ENCODE results near the gene DTWD2.

Gene DTWD2, protein sequence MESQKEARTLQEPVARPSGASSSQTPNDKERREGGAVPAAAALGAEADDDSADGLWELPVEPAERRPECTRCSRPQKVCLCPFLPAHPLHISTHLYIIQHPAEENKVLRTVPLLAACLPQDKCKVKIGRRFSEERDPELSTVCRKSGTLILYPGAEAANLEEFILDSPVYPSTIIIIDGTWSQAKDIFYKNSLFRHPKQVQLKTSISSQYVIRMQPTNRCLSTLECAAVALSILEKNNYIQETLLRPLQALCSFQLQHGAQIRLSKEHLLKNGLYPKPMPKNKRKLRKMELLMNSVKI

DNA sequence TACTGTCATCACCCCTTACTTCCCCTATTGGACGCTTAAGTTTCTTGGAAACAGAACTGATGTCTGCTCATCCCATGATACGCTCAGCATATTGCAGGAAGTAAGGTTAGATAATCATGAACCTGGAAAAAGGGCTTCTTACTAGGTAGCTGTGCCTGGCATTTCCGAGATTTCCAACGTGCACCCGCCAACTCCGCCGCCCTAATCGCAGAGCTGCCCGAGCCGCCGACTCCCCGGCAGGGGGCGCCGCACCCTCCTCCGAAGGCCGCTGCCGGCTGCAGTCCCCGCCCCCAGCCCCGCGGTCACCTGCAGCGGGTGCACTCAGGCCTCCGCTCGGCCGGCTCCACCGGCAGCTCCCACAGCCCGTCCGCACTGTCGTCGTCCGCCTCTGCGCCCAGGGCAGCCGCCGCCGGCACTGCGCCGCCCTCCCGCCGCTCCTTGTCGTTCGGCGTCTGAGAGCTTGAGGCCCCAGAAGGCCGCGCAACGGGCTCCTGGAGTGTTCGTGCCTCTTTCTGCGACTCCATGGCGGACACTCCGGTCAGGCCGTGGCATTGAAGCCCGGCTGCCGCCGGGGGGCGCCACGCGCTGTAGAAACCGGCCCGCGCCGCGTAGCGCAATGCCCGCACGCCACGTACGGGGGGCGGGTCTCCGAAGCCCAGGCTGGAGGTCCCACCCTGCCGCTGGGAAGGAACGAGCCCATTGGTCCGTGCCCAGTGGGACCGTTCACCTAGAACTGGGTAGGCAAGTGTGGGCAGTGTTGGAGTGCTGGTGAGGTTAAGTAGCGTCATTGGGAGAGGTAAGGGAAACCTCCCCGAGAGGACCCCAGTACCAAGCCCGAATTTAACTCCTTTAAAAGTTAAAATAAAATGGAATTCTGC lies at the start of gene DTWD2:
Gene DTWD2 (minus strand): TSS at position 560 of the 878 bp plus-strand sequence. CDS start 36 bp downstream, at position 524.
- in situ Hi-C loops (cut with MboI; ENCODE audit: low sequenced_read_pairs), result no loop called here

DNA sequence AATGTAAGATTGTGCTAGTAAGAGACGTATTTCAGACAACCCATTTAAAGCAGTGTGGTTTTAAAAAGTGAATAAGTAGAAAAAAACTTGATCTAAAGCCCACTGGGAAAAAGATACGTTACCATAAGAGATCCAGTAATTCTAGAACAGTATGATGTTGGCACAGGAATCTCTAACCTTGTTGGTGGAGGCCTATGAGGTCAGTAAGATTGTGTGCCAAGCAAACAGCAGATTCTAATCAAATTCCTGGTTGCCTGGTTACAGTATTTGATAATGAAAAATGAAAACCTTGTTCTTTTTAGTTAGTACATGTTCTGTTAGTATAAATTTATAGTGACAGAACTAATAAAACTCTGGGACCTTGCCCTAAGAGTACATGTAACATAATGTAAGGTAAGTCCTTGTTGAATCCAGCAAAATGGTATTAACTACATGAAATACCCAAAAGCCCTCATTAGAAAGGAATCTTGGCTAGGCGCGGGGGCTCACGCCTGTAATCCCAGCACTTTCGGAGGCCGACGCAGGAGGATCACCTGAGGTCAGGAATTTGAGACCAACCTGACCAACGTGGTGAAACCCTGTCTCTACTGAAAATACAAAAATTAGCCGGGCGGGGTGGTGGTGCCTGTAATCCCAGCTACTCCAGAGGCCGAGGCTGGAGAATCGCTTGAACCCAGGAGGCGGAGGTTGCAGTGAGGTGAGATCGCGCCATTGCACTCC lies 49.3 kb upstream of the DTWD2 start:
- in situ Hi-C loops (cut with MboI; ENCODE audit: low sequenced_read_pairs), result no loop called here

DNA sequence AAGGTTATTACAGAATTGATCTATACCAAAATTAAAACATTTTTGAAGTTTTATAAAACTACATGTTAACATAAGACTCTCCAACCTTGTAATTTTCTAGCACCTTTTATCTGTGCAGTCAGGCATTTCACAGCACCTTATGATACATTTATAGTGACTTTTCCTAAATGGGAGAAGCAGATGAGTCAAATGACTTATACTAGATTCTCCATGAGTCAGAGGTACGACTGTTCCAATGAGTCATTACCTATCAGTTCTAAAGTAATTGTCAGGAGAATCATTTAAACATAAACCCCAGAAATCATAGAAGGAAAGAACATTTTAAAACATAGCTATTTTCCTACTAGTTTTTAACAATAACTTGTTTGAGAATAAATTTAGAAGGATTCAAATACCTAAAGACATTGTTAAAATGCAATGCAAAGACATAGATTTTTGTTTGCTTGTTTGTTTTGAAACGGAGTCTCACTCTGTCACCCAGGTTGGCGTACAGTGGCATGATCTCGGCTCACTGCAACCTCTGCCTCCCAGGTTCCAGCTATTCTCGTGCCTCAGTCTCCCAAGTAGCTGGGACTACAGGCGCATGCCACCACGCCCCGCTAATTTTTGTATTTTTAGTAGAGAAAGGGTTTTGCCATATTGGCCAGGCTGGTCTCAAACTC lies 47.9 kb upstream of the DTWD2 start:
- in situ Hi-C loops (cut with MboI; ENCODE audit: low sequenced_read_pairs), result no loop called here

DNA sequence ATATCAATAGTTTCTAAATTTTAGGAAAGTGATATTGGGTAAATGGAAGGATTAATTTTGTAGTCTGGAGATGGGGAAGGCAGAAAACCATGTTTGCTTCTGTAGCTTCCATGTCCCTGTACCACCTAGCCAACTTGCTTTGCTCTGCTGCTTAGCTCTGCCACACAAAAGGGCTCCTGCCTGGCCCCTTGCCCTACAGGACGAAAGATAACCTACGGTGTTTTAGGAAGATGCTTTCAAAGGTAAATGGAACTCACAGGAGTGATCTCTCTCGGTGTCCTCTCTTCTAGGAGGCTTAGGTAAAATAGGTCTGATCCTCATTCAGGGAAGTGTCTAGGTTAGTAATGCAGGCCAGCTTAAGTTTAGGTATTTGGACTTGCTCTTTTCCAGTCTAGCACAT lies 44.8 kb upstream of the DTWD2 start:
- in situ Hi-C loops (cut with MboI; ENCODE audit: low sequenced_read_pairs), result no loop called here

DNA sequence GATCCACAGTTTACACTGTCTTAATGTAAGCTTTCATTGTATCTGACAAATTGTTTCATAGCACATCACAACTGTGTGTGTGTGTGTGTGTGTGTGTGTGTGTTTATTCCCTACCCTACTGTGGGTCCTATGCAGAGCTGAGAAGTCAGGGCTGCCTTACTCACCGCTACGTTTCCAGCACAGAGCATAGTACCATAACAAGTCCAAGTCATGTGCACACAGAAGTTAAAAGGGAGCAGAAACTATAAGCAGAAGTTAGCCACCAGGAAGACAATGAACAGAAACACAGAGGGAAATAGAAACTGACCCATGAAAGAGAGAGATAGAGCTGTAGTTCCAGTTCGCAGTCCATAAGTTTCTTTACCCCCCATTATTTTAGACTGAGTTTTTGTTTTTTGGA lies 44.3 kb upstream of the DTWD2 start:
- in situ Hi-C loops (cut with MboI; ENCODE audit: low sequenced_read_pairs), result no loop called here

DNA sequence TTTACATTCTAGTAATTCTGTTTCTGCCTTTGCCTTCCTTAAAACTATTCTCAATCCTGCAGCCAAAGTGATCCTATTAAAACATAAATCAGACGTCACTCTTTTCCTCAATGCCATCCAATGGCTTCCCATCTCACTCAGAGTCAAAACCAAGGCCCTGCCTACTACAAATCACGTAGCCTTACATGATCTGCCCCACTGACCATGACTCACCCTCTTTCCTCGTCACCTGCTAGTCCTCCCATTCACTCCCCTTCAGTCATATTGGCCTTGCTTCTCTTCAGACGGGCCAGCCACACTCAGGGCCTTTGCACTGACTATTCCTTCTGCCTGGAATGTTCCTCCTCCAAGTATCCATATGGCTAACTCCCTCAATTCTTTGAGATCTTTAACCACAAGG lies 43.6 kb upstream of the DTWD2 start:
- in situ Hi-C loops (cut with MboI; ENCODE audit: low sequenced_read_pairs), result no loop called here

DNA sequence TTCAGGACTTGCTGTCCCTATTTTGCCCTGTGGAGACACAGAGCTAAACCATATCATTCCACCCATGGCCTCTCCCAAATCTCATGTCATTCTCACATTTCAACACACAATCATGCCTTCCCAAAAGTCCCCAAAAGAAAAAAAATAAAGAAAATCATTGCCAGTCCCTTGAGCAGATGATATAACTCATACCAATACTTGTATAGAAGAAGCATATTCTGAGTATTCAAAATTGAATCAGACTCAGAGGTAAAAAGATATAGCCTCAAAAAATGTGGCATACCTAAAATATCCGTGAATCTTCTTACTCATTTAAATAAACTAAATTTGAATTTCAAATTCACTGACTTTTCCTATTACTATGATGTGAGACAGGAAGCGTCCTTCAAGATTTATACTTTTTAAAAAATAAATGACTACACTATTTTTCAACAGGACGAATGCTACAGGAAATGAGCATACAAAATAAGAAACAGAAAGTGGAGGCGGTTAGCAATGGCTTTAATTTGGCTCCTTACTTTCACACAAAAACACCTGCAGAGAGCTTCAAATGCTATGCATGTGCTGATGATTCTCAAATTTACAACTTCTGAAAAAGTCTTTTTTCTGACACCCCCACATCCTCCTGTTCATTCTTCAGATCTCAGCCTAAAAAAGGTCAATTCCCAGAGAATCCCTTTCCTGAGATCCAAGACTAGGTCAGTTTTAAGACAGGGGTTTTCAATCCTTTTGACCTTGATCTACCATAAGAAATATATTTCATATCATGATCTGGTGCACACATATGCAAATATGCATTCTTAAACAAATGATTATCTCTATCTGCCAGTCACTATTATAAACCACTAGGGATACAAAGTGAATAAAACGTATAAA lies 42.9 kb upstream of the DTWD2 start:
- in situ Hi-C loops (cut with MboI; ENCODE audit: low sequenced_read_pairs), result no loop called here

DNA sequence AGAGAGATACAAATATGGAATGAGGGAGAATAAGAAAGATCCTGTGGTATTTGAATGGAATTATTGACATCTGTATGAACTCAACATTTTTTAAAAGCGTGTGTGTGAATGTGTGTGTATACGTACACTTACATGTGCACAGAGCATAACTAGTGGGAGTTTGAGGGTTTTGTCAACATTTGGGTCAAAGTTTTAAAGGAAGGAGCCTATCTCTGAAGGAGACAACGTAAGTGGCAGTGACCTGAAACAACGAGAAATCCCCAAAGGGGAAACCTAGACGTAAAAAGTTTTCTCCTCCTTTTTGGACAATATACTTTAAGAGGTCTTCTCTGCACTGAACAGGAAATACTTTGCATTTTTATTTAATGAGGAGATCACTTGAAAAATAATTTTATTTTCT lies 40.2 kb upstream of the DTWD2 start:
- in situ Hi-C loops (cut with MboI; ENCODE audit: low sequenced_read_pairs), result no loop called here

DNA sequence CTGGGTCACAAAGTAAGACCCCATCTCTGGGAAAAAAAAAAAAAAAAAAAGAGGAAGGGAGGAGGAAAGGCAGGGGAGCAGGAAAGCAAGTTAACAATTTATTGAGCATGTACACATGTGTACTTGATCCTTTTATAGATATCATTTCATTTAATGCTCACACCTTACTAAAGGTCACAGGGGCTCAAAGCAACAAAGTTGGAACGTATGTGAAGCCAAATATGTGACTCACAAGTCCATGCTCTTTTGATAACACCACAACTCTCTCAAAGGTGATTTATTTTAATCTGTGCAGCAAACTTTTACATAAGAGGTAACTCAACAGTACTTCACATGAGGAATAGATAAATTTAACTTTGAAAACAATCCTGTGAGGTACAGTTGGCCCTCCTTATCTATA lies 34.4 kb upstream of the DTWD2 start:
- in situ Hi-C loops (cut with MboI; ENCODE audit: low sequenced_read_pairs), result loop anchor here (25.0 kb wide), 1 partner anchor 390 kb away; no protein-coding TSS in a partner anchor

DNA sequence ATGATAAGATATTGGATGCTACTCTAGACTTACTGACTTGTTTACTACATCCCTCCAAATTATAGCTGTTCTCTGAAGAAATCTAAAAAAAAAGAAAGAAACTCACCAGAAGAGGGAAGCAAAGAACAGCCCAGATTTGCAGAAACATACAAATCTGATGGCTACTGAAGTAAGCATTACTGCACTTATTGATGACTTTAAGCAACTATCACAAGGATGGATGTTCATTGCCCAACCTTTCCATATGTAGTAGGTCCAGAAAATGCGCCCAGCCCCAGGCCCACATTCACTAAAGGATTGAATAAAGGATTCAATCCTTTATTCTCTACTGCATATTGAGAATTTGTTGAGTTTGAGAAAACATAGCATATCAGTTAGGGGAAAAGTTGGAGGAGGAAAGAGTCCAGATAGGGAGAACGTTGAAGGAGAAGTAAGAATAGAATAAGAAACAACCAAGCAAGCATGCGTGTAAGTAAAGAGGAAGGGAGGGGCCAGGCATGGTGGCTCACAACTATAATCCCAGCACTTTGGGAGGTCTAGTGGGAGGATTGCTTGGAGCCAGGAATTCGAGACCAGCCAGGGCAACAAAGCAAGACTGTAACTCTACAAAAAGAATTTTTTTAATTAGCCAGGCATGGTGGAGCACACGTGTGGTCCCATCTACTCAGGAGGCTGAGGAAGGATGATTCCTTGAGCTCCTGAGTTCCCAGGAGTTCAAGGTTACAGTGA lies 33.8 kb upstream of the DTWD2 start:
- in situ Hi-C loops (cut with MboI; ENCODE audit: low sequenced_read_pairs), result loop anchor here (25.0 kb wide), 1 partner anchor 390 kb away; no protein-coding TSS in a partner anchor

DNA sequence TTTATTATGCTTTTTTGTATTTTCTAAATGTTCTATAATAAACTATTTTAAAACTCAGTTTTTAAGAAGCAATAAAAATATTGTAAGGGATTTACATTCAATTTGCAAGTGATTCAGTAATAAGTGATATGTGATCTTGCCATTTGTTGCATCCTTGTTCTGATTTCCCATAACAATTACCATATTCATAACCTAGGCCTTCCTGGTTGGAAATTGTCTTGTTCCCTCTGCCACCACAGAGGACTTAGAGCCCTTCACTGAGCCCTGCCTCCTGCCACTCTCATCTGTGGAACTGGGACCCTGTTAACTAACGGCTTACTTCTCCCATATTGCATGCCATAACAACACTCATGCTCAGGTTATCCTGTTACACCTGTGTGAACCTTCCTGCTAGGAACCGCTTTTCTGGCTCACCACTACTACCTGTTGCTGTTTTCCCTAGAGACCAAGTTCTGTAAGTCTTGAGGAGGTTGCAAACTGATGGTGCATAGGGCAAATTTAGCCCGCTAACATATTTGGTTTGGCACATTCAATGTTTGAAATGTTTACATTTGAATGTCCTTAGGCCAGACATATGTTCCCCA lies 32.9 kb upstream of the DTWD2 start:
- in situ Hi-C loops (cut with MboI; ENCODE audit: low sequenced_read_pairs), result loop anchor here (25.0 kb wide), 1 partner anchor 391 kb away; no protein-coding TSS in a partner anchor

DNA sequence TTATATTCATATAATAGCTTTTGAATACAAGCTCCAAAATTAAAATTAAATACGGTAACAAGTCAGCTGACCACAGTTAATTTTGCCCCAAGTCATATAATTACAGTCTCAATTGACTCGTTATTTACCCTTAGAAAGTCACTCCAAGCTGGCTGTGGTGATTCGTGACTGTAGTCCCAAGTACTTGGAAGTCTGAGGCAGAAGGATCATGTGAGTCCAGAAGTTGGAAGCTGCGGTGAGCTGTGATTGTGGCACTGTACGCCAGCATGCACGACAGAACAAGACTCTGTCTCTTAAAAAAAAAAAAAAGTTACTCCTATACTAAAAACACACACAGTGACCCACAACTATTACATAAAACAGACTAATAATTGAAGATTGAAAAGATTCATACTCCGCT lies 31.6 kb upstream of the DTWD2 start:
- in situ Hi-C loops (cut with MboI; ENCODE audit: low sequenced_read_pairs), result loop anchor here (25.0 kb wide), 1 partner anchor 392 kb away; no protein-coding TSS in a partner anchor

DNA sequence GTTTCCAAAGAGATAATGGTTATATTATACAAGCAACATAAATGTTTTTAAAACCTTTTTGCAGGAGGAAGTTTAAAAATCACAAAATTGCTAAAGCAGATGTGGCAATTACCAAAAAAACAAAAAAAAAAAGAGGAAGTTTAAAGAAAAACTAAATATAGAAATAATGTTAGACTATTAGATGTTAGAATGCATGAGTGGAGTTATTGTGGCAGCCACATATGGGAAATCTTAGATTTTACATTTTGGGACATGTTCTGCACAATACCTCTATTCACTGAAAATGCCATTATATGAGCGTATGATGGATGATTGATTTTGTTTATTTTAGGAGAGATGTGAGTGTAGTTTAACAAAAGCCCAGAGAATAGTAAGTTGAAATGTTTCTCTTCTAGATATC lies 31.2 kb upstream of the DTWD2 start:
- in situ Hi-C loops (cut with MboI; ENCODE audit: low sequenced_read_pairs), result loop anchor here (25.0 kb wide), 1 partner anchor 393 kb away; no protein-coding TSS in a partner anchor

DNA sequence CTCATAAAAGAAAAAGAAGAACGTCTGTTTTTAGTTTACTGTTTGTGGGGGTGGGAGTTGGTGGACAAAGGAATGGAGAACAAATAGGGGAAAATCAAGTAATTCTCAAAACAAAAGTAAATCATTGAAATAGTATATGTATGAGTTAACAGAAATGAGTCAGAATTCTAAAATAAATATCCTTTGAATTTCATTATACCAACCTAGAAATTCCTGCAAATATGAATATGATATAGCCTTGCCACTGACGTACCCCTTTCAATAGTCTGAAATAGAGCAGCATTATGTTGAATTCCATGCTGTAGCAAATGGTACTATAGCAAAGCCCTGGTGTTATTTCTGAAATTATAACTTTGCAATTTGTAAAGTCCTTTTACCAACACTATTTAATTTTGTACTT lies 29.6 kb upstream of the DTWD2 start:
- in situ Hi-C loops (cut with MboI; ENCODE audit: low sequenced_read_pairs), result loop anchor here (25.0 kb wide), 1 partner anchor 394 kb away; no protein-coding TSS in a partner anchor

DNA sequence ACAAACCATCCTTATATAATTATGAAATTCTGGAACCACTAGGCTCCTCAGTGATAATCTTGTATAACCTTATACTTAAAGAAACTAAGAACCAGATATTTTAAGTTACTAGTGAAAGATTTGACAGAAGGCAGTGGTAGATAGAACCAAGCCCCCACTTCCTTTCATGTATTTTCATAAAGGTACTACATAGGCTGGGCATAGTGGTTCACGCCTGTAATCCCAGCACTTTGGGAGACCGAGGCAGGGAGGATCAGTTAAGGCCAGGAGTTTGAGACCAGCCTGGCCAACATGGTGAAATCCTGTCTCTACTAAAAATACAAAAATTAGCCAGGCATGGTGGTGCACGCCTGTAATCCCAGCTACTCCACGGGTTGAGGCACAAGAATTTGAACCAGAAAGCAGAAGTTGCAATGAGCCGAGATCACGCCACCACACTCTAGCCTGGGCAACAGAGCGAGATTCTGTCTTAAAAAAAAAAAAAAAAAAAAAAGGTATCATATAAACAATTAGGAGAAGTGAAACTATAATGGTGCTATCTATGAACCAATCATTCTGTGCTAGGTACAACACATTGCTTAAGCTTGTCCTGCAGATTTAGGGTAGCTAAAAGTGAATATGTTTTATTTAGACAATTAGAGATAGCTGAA lies 27.9 kb upstream of the DTWD2 start:
- in situ Hi-C loops (cut with MboI; ENCODE audit: low sequenced_read_pairs), result loop anchor here (25.0 kb wide), 1 partner anchor 396 kb away; no protein-coding TSS in a partner anchor

DNA sequence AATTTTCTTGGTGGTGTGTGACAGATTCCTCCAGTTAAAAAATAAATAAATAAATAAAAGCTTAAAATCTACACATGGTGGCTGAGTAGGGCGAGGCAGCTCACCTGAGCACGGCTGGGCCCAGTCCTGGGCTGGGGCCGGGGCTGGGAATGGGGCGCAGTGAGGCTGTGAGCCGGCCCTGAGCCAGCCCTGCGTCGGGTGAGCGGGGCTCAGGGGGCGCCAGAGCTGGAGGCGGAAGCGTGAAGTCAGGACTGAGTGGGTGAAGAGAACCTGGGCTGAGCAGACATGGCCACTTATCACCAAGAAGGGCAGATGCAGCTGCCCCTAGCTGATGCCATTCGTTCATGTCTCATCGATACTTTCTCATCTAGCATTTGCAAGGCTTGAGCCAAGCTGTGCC lies 22.8 kb upstream of the DTWD2 start:
- in situ Hi-C loops (cut with MboI; ENCODE audit: low sequenced_read_pairs), result loop anchor here (25.0 kb wide), 1 partner anchor 401 kb away; no protein-coding TSS in a partner anchor

DNA sequence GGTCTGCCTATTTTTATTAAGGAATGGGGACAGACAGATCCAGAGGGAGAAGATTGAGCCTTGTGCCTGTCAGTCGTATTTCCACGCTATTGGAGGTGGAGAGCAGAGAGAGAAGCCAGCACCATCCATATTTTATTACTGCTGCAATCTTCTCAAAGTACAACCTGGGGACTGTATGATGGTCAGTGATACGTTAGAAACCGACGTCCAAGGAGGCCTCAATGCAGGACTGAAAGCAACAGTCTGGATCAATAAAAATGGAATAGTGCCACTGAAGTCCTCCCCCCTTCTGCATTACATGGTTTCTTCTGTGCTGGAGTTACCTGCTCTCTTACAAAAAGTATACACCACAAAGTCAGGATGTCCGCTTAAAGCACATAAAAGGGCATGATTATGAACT lies 21.9 kb upstream of the DTWD2 start:
- in situ Hi-C loops (cut with MboI; ENCODE audit: low sequenced_read_pairs), result loop anchor here (25.0 kb wide), 1 partner anchor 402 kb away; no protein-coding TSS in a partner anchor

DNA sequence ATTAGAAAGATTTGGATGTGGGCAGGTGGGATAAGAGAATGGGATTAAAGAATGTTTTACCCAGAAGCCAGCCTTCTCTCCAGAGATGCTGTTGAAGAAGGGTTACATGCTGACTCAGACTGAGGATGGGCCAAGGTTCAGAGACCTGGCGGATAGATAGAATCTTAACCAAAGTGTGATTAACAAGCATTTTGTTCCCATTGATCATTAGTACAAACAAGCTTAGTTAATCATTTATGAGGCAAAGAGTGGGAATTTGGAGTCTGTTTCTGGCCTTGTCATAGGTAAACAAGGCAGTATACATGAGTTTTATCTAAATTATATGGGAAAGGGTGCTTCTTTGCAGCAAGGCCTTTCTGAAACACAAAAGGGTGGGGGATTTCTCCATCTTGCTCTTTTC lies 20.8 kb upstream of the DTWD2 start:
- in situ Hi-C loops (cut with MboI; ENCODE audit: low sequenced_read_pairs), result loop anchor here (25.0 kb wide), 1 partner anchor 403 kb away; no protein-coding TSS in a partner anchor

All from HL-60/S4 (cell line).